ENCODE results near the gene BTG1.

Gene BTG1

GRCh38 chr12:92134638-92135274 is 10.9 kb downstream of the BTG1 start:
- ATAC-seq (ENCODE audit: insufficient read depth, low read depth) (no peak), DNase-seq (no peak)
- TF ChIP-seq EZH2 (IDR thresholded peaks at IDR 0.05; ENCODE audit: borderline replicate concordance, low read depth, low read length, severe bottlenecking) = no peak
- no peak for TF ChIP-seq CTCF (IDR thresholded peaks at IDR 0.05; ENCODE audit: borderline replicate concordance, extremely low read depth, low read length, poor library complexity, severe bottlenecking)
- Histone ChIP-seq H3K4me2 (ENCODE audit: insufficient read depth, low read length) (peak overlapping the region; percentile 63), H3K4me3 (ENCODE audit: low read depth in 1 of 2, low read length in 2 of 2) (peak overlapping the region in 1 of 2 experiments; percentile 23; a peak in 2 of 4 replicates), H3K27ac (ENCODE audit: low read length) (peak overlapping the region; percentile 64), H3K79me2 (ENCODE audit: insufficient read depth, low read length) (peaks cover 100% of the 10 kb centered on the region), H2AFZ (ENCODE audit: low read depth, low read length) (no peak overlapping the region), H3K27me3 (ENCODE audit: insufficient read depth, low read length, poor library complexity) (no peaks in the 10 kb centered on the region), H3K36me3 (ENCODE audit: insufficient read depth, low read length) (peaks cover 45% of the 10 kb centered on the region), H3K9ac (ENCODE audit: low read depth, low read length) (peak overlapping the region; percentile 15; the same call in 1 of the 2 replicates), H3K9me3 (ENCODE audit: insufficient read depth, low read length, severe bottlenecking) (no peaks in the 10 kb centered on the region), H3K4me1 (ENCODE audit: insufficient read depth, low read length) (peaks cover 86% of the 10 kb centered on the region), H4K20me1 (ENCODE audit: insufficient read depth, low read length) (peaks cover 70% of the 10 kb centered on the region)

GRCh38 chr12:92133795-92134637 is 11.6 kb downstream of the BTG1 start:
- Histone ChIP-seq H3K4me2 (ENCODE audit: insufficient read depth, low read length) (peak overlapping the region; percentile 63), H2AFZ (ENCODE audit: low read depth, low read length) (no peak overlapping the region), H3K36me3 (ENCODE audit: insufficient read depth, low read length) (peaks cover 43% of the 10 kb centered on the region), H3K9ac (ENCODE audit: low read depth, low read length) (peak overlapping the region; percentile 15; the same call in 1 of the 2 replicates), H3K27ac (ENCODE audit: low read length) (peak overlapping the region; percentile 64), H3K4me3 (ENCODE audit: low read depth in 1 of 2, low read length in 2 of 2) (peak overlapping the region in 1 of 2 experiments; percentile 37; a peak in 2 of 4 replicates), H3K27me3 (ENCODE audit: insufficient read depth, low read length, poor library complexity) (no peaks in the 10 kb centered on the region), H3K9me3 (ENCODE audit: insufficient read depth, low read length, severe bottlenecking) (no peaks in the 10 kb centered on the region), H4K20me1 (ENCODE audit: insufficient read depth, low read length) (peaks cover 67% of the 10 kb centered on the region), H3K79me2 (ENCODE audit: insufficient read depth, low read length) (peaks cover 100% of the 10 kb centered on the region), H3K4me1 (ENCODE audit: insufficient read depth, low read length) (peaks cover 79% of the 10 kb centered on the region)
- DNase-seq = no peak
- peak; percentile 43 for ATAC-seq (ENCODE audit: insufficient read depth, low read depth)
- TF ChIP-seq EZH2 (IDR thresholded peaks at IDR 0.05; ENCODE audit: borderline replicate concordance, low read depth, low read length, severe bottlenecking) (no peak), CTCF (IDR thresholded peaks at IDR 0.05; ENCODE audit: borderline replicate concordance, extremely low read depth, low read length, poor library complexity, severe bottlenecking) (no peak)

GRCh38 chr12:92133171-92133570 is 12.5 kb downstream of the BTG1 start:
- Histone ChIP-seq H3K27ac (ENCODE audit: low read length) (peak overlapping the region; percentile 64), H2AFZ (ENCODE audit: low read depth, low read length) (no peak overlapping the region), H3K27me3 (ENCODE audit: insufficient read depth, low read length, poor library complexity) (no peaks in the 10 kb centered on the region), H3K79me2 (ENCODE audit: insufficient read depth, low read length) (peaks cover 100% of the 10 kb centered on the region), H3K4me2 (ENCODE audit: insufficient read depth, low read length) (peak overlapping the region; percentile 63; the same call in 1 of the 2 replicates), H3K36me3 (ENCODE audit: insufficient read depth, low read length) (peaks cover 42% of the 10 kb centered on the region), H4K20me1 (ENCODE audit: insufficient read depth, low read length) (peaks cover 58% of the 10 kb centered on the region), H3K9ac (ENCODE audit: low read depth, low read length) (no peak overlapping the region), H3K4me3 (ENCODE audit: low read depth in 1 of 2, low read length in 2 of 2) (0 out of 4 replicates have a peak overlapping the region, but pooled peaks of 1 of the 2 experiments have one; percentile 37), H3K4me1 (ENCODE audit: insufficient read depth, low read length) (peaks cover 71% of the 10 kb centered on the region), H3K9me3 (ENCODE audit: insufficient read depth, low read length, severe bottlenecking) (no peaks in the 10 kb centered on the region)
- ATAC-seq (ENCODE audit: insufficient read depth, low read depth) (peak; percentile 41; the same call in 1 of the 3 replicates), DNase-seq (no peak)
- TF ChIP-seq EZH2 (IDR thresholded peaks at IDR 0.05; ENCODE audit: borderline replicate concordance, low read depth, low read length, severe bottlenecking) = no peak
- TF ChIP-seq CTCF (IDR thresholded peaks at IDR 0.05; ENCODE audit: borderline replicate concordance, extremely low read depth, low read length, poor library complexity, severe bottlenecking) = no peak

All from DND-41 (cell line).